ENCODE data around the gene FOXO1.

GRCh38 chr13:40611635-40612034 lies 54.8 kb downstream of the FOXO1 start:
- TF ChIP-seq CTCF (conservative IDR thresholded peaks at IDR 0.05) (no peak), EZH2 (IDR thresholded peaks at IDR 0.05; ENCODE audit: low read depth) (no peak)
